Keratinocyte (primary cell): Measurements from ENCODE around the gene GH1. TPM values are rescaled to one million over a fixed set of nuclear protein-coding genes. Genes with fewer than 3 reads are reported as not detected.
"Not testable (repeated sequence)": the region's sequence is repeated elsewhere in the genome, so short reads cannot be mapped to it uniquely, and the experiment has no call there.

ENCODE experiments used
- DNase-seq: peaks from one replicate; pipeline ENCODE4 v3.0.0-alpha.2; 2011; ENCODE audit warnings: low read depth, missing footprints, low spot score
- FAIRE-seq: peaks from 2 replicates; lab custom pipeline; 2011; peaks lifted over from hg19 to GRCh38; lab: Jason Lieb, UNC
- H2AFZ ChIP-seq: 2 replicates; pipeline ENCODE4 v1.6.0; 2012; ENCODE audit warnings: low read length, control low read depth, inconsistent platforms; ENCODE audit not compliant: control insufficient read depth
- H3K27ac ChIP-seq: 2 replicates; pipeline ENCODE4 v1.5.1; 2011; ENCODE audit warnings: low read length; ENCODE audit not compliant: control insufficient read depth, insufficient read depth
- H3K27me3 ChIP-seq: 3 replicates; pipeline ENCODE4 v1.6.0; 2011; ENCODE audit warnings: low read length; ENCODE audit not compliant: control insufficient read depth, insufficient read depth; ENCODE audit errors: extremely low read depth
- H3K36me3 ChIP-seq, 2 experiments: 2 replicates in 1 of 2; 3 replicates in 1 of 2; pipeline ENCODE4 v1.5.1; 2011; ENCODE audit warnings: low read length in 2 of 2, mild to moderate bottlenecking in 1 of 2; ENCODE audit not compliant: control insufficient read depth in 2 of 2, insufficient read depth in 2 of 2; ENCODE audit errors: extremely low read depth in 1 of 2
- H3K4me1 ChIP-seq: 3 replicates; pipeline ENCODE4 v1.5.1; 2011; ENCODE audit warnings: low read length; ENCODE audit not compliant: control insufficient read depth, insufficient read depth; ENCODE audit errors: extremely low read depth
- H3K4me2 ChIP-seq: 3 replicates; pipeline ENCODE4 v1.6.0; 2011; ENCODE audit warnings: low read depth, low read length; ENCODE audit not compliant: control insufficient read depth, insufficient read depth; ENCODE audit errors: extremely low read depth
- H3K4me3 ChIP-seq, 3 experiments: fragments of 200-600 bp in 1 of 3; sonication (generic) in 1 of 3; 2 replicates in 2 of 3; 3 replicates in 1 of 3; pipeline ENCODE4 v1.5.1; 2011 to 2016; ENCODE audit warnings: low read length in 3 of 3, mild to moderate bottlenecking in 3 of 3, control low read depth in 2 of 3, inconsistent platforms in 1 of 3, low read depth in 1 of 3, mixed read lengths in 1 of 3, mixed run types in 1 of 3, moderate library complexity in 1 of 3; ENCODE audit not compliant: control insufficient read depth in 2 of 3, insufficient read depth in 2 of 3; ENCODE audit errors: extremely low read depth in 1 of 3
- H3K79me2 ChIP-seq: 2 replicates; pipeline ENCODE4 v1.6.0; 2012; ENCODE audit warnings: low read length; ENCODE audit not compliant: control insufficient read depth, insufficient read depth
- H3K9ac ChIP-seq: 3 replicates; pipeline ENCODE4 v1.6.0; 2011; ENCODE audit warnings: low read length; ENCODE audit not compliant: control insufficient read depth, insufficient read depth; ENCODE audit errors: extremely low read depth
- H3K9me1 ChIP-seq: 3 replicates; pipeline ENCODE4 v1.6.0; 2011; ENCODE audit warnings: low read length; ENCODE audit not compliant: control insufficient read depth, insufficient read depth; ENCODE audit errors: extremely low read depth
- H3K9me3 ChIP-seq: 2 replicates; pipeline ENCODE4 v1.5.1; 2012; ENCODE audit warnings: low read depth, low read length; ENCODE audit not compliant: control insufficient read depth
- H4K20me1 ChIP-seq: 3 replicates; pipeline ENCODE4 v1.6.0; 2011; ENCODE audit warnings: low read length; ENCODE audit not compliant: control insufficient read depth, insufficient read depth; ENCODE audit errors: extremely low read depth
- EZH2 ChIP-seq: IDR thresholded peaks from one replicate; pipeline ENCODE4 v1.6.1; 2012; ENCODE audit warnings: inconsistent platforms, mild to moderate bottlenecking, low read length, moderate library complexity
- dilution Hi-C: fragments of 300-500 bp; cut with MboI; formaldehyde crosslinking; loops from one replicate; pipeline ENCODE4 v1.7.0; 2020; ENCODE audit warnings: low sequenced_read_pairs; ENCODE audit not compliant: extremely low pct_ligation_motif_present
- polyA plus RNA-seq, 5 experiments: library from polyadenylated mRNA; depleted of rRNA in 3 of 5; stranded (reverse) in 3 of 5; stranded (forward) in 1 of 5; unstranded in 1 of 5; fragments of >200 nt; gene quantifications; 1 replicate in 1 of 5; 2 replicates in 3 of 5; 3 replicates in 1 of 5; pipeline versions ENCODE4 v1.2.1 to v1.2.3, GENCODE V29; 2011 to 2012; ENCODE audit warnings: missing spikeins in 2 of 5, low read depth in 1 of 5, low replicate concordance in 1 of 5
- TF ChIP-seq, protein P1 (sequence below), 3 experiments: IDR thresholded peaks in 1 of 3; conservative IDR thresholded peaks in 1 of 3; optimal IDR thresholded peaks in 1 of 3; 2 replicates in 2 of 3; 3 replicates in 1 of 3; pipeline versions ENCODE3 to v1.5.1; 2011; ENCODE audit warnings: low read length in 3 of 3, mild to moderate bottlenecking in 3 of 3, moderate library complexity in 2 of 3, control low read depth in 1 of 3, inconsistent platforms in 1 of 3; ENCODE audit not compliant: insufficient read depth in 2 of 3; ENCODE audit errors: extremely low read depth in 1 of 3

The GH1 gene
- polyA plus RNA-seq, 1 donor (not counting 4 experiments of a cell fraction or from before 2014, with no cell fraction given) = not detected

DNA sequence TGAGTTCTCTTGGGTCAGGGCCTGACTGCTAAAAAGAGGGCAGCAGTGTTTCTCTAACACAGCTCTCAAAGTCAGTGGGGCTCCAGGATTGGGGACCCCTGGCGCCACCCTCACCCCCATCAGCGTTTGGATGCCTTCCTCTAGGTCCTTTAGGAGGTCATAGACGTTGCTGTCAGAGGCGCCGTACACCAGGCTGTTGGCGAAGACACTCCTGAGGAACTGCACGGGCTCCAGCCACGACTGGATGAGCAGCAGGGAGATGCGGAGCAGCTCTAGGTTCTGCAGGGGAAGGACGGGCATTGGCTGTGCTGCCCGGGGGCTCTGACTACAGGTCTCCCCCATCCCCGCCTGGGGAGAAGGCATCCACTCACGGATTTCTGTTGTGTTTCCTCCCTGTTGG, 993 bp downstream of the GH1 start:
- dilution Hi-C loops = no loop called here
- H3K27me3 ChIP-seq = no peaks in the 10 kb centered on the region
- TF ChIP-seq EZH2 = no peak
- TF ChIP-seq, protein P1, sequence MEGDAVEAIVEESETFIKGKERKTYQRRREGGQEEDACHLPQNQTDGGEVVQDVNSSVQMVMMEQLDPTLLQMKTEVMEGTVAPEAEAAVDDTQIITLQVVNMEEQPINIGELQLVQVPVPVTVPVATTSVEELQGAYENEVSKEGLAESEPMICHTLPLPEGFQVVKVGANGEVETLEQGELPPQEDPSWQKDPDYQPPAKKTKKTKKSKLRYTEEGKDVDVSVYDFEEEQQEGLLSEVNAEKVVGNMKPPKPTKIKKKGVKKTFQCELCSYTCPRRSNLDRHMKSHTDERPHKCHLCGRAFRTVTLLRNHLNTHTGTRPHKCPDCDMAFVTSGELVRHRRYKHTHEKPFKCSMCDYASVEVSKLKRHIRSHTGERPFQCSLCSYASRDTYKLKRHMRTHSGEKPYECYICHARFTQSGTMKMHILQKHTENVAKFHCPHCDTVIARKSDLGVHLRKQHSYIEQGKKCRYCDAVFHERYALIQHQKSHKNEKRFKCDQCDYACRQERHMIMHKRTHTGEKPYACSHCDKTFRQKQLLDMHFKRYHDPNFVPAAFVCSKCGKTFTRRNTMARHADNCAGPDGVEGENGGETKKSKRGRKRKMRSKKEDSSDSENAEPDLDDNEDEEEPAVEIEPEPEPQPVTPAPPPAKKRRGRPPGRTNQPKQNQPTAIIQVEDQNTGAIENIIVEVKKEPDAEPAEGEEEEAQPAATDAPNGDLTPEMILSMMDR (optimal IDR thresholded peaks at IDR 0.05 in 1 of 3, IDR thresholded peaks at IDR 0.05 in 1 of 3, conservative IDR thresholded peaks at IDR 0.05 in 1 of 3; ENCODE audit: extremely low read depth in 1 of 3, insufficient read depth in 2 of 3, low read length in 3 of 3) = no peak

DNA sequence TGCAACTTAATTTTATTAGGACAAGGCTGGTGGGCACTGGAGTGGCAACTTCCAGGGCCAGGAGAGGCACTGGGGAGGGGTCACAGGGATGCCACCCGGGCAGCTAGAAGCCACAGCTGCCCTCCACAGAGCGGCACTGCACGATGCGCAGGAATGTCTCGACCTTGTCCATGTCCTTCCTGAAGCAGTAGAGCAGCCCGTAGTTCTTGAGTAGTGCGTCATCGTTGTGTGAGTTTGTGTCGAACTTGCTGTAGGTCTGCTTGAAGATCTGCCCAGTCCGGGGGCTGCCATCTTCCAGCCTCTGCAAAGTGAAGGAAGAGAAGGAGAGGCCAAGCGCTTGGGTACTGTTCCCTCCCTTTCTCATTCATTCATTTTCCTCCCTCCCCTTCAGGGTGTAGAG, 1.4 kb downstream of the GH1 start:
- FAIRE-seq, H3K36me3 ChIP-seq, H3K27ac ChIP-seq, H3K9me1 ChIP-seq, H3K9me3 ChIP-seq, H3K9ac ChIP-seq, H3K27me3 ChIP-seq, dilution Hi-C loops, H3K79me2 ChIP-seq, H3K4me2 ChIP-seq, DNase-seq, H3K4me3 ChIP-seq, H3K4me1 ChIP-seq, H2AFZ ChIP-seq, H4K20me1 ChIP-seq: not testable (repeated sequence)

More for the DNA sequence above, 993 bp downstream of the GH1 start:
- Histone ChIP-seq H3K9me1 (no peaks in the 10 kb centered on the region), H2AFZ (no peak overlapping the region), H3K9me3 (no peaks in the 10 kb centered on the region), H3K27ac (no peak overlapping the region), H3K4me3 (no peak overlapping the region), H3K9ac (no peak overlapping the region), H3K4me2 (no peak overlapping the region), H3K36me3 (no peaks in the 10 kb centered on the region), H4K20me1 (no peaks in the 10 kb centered on the region), H3K4me1 (no peaks in the 10 kb centered on the region), H3K79me2 (no peaks in the 10 kb centered on the region)
- FAIRE-seq (no peak), DNase-seq (no peak)

DNA sequence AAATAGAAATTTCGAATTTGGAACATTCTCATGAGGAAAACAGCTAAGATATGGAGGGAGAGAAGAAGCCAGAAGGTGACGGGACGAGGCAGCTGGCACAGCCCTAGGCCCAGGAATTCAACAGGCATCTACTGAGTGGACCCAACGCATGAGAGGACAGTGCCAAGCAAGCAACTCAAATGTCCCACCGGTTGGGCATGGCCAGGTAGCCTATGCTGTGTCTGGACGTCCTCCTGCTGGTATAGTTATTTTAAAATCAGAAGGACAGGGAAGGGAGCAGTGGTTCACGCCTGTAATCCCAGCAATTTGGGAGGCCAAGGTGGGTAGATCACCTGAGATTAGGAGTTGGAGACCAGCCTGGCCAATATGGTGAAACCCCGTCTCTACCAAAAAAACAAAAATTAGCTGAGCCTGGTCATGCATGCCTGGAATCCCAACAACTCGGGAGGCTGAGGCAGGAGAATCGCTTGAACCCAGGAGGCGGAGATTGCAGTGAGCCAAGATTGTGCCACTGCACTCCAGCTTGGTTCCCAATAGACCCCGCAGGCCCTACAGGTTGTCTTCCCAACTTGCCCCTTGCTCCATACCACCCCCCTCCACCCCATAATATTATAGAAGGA, 2.0 kb downstream of the GH1 start:
- no peak for TF ChIP-seq EZH2
- no peak for FAIRE-seq
- Histone ChIP-seq H3K4me2 (no peak overlapping the region), H3K27me3 (no peaks in the 10 kb centered on the region), H3K9me1 (no peaks in the 10 kb centered on the region), H4K20me1 (no peaks in the 10 kb centered on the region), H3K79me2 (no peaks in the 10 kb centered on the region), H3K9ac (no peak overlapping the region), H2AFZ (no peak overlapping the region), H3K9me3 (no peaks in the 10 kb centered on the region), H3K27ac (no peak overlapping the region), H3K4me3 (no peak overlapping the region), H3K4me1 (no peaks in the 10 kb centered on the region), H3K36me3 (no peaks in the 10 kb centered on the region)
- dilution Hi-C loops = no loop called here
- DNase-seq = no peak

DNA sequence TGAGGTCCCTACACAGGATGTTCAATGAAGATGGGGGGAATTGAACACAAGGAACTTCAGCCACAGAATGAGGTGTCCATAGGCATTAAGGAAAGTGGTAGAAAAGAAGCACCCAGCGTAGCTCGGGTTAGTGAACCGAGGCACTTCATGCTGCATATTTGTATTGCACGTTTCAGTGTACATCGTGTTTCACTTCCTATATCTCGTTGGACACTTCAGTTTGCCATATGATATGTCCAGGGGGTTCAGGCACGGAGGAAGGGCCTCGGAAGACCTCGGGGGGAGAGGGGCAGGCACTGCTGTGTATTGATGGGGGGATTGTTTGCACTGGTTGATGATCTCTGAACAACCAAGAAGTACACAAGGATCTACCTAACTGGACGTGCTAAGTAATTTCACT, 2.9 kb downstream of the GH1 start:
- FAIRE-seq, H3K4me1 ChIP-seq, H3K79me2 ChIP-seq, H3K27ac ChIP-seq, H4K20me1 ChIP-seq, H3K9ac ChIP-seq, H3K9me3 ChIP-seq, H3K27me3 ChIP-seq, H3K9me1 ChIP-seq, H2AFZ ChIP-seq, DNase-seq, dilution Hi-C loops, H3K4me3 ChIP-seq, H3K36me3 ChIP-seq, H3K4me2 ChIP-seq: not testable (repeated sequence)
